SK-N-SH treated with all-trans-retinoic acid at 6 μM for 48 hours (cell line): Measurements from ENCODE around the gene MYH13.

Experiments
- ATAC-seq: fragments of 200-7000 bp; cut with Tn5 transposase; 3 replicates; pipeline ENCODE4 v1.9.1; 2020; ENCODE audit warnings: mild to moderate bottlenecking, moderate library complexity
- ARNTL ChIP-seq: fragments of 450-650 bp; formaldehyde crosslinking; IDR thresholded peaks from 2 replicates; pipeline ENCODE4 v1.5.0; 2020; ENCODE audit warnings: low read depth, mild to moderate bottlenecking, moderate library complexity, borderline replicate concordance
- BACH2 ChIP-seq: fragments of 250-450 bp; sonication (Bioruptor Pico); IDR thresholded peaks from 2 replicates; pipeline ENCODE4 v1.9.0; 2021; ENCODE audit warnings: mild to moderate bottlenecking, borderline replicate concordance
- GLIS3 ChIP-seq: fragments of 250-450 bp; sonication (Bioruptor Pico); IDR thresholded peaks from 2 replicates; pipeline ENCODE4 v1.5.0; 2020; ENCODE audit warnings: mild to moderate bottlenecking, moderate library complexity
- ISL1 ChIP-seq: fragments of 250-450 bp; sonication (Bioruptor Pico); IDR thresholded peaks from 2 replicates; pipeline ENCODE4 v2.1.2; 2022; ENCODE audit warnings: mild to moderate bottlenecking, moderate library complexity
- OSR1 ChIP-seq: fragments of 250-450 bp; sonication (Bioruptor Pico); IDR thresholded peaks from 2 replicates; pipeline ENCODE4 v1.8.0; 2022; ENCODE audit warnings: moderate library complexity, mild to moderate bottlenecking, inconsistent platforms
- PPARA ChIP-seq: fragments of 250-450 bp; sonication (Bioruptor Pico); IDR thresholded peaks from 2 replicates; pipeline ENCODE4 v1.5.0; 2020; ENCODE audit warnings: mild to moderate bottlenecking, borderline replicate concordance
- RARB ChIP-seq: fragments of 250-450 bp; sonication (Bioruptor Pico); IDR thresholded peaks from 2 replicates; pipeline ENCODE4 v1.8.0; 2021; ENCODE audit warnings: mild to moderate bottlenecking, moderate library complexity
- SNAI2 ChIP-seq: fragments of 250-450 bp; sonication (Bioruptor Pico); IDR thresholded peaks from 2 replicates; pipeline ENCODE4 v1.5.0; 2020; ENCODE audit warnings: mild to moderate bottlenecking, moderate library complexity
- TCF4 ChIP-seq: fragments of 250-450 bp; sonication (Bioruptor Pico); IDR thresholded peaks from 2 replicates; pipeline ENCODE4 v1.8.0; 2021; ENCODE audit warnings: mild to moderate bottlenecking, moderate library complexity, borderline replicate concordance
- TOX ChIP-seq: fragments of 250-450 bp; sonication (Bioruptor Pico); IDR thresholded peaks from 2 replicates; pipeline ENCODE4 v1.8.0; 2021; ENCODE audit warnings: mild to moderate bottlenecking, moderate library complexity, borderline replicate concordance
- ZFP30 ChIP-seq: fragments of 450-650 bp; formaldehyde crosslinking; IDR thresholded peaks from 2 replicates; pipeline ENCODE4 v1.5.0; 2022; ENCODE audit warnings: mild to moderate bottlenecking, moderate library complexity
- ZNF565 ChIP-seq: fragments of 450-650 bp; formaldehyde crosslinking; conservative IDR thresholded peaks from 2 replicates; pipeline ENCODE4 v1.5.0; 2020; ENCODE audit warnings: low read depth, mild to moderate bottlenecking, moderate library complexity
- ZNF70 ChIP-seq: fragments of 450-650 bp; formaldehyde crosslinking; IDR thresholded peaks from 2 replicates; pipeline ENCODE4 v1.5.0; 2020; ENCODE audit warnings: mild to moderate bottlenecking, moderate library complexity
- ZNF8 ChIP-seq: fragments of 450-650 bp; formaldehyde crosslinking; IDR thresholded peaks from 2 replicates; pipeline ENCODE4 v1.5.0; 2020; ENCODE audit warnings: mild to moderate bottlenecking, moderate library complexity
- TF ChIP-seq, protein P1 (sequence below): fragments of 250-450 bp; sonication (Bioruptor Pico); IDR thresholded peaks from 2 replicates; pipeline ENCODE4 v1.5.0; 2020; ENCODE audit warnings: mild to moderate bottlenecking, moderate library complexity
- TF ChIP-seq, protein P2 (sequence below): fragments of 250-450 bp; sonication (Bioruptor Pico); IDR thresholded peaks from 2 replicates; pipeline ENCODE4 v1.8.0; 2021; ENCODE audit warnings: low read depth, mild to moderate bottlenecking, moderate library complexity, borderline replicate concordance
- TF ChIP-seq, protein P3 (sequence below): fragments of 250-450 bp; sonication (Bioruptor Pico); IDR thresholded peaks from 2 replicates; pipeline ENCODE4 v1.8.0; 2020; ENCODE audit warnings: mild to moderate bottlenecking, moderate library complexity, borderline replicate concordance
- TF ChIP-seq, protein P4 (sequence below): fragments of 250-450 bp; sonication (Bioruptor Pico); IDR thresholded peaks from 2 replicates; pipeline ENCODE4 v1.5.1; 2020; ENCODE audit warnings: low read depth, mild to moderate bottlenecking, moderate library complexity

Gene MYH13

DNA sequence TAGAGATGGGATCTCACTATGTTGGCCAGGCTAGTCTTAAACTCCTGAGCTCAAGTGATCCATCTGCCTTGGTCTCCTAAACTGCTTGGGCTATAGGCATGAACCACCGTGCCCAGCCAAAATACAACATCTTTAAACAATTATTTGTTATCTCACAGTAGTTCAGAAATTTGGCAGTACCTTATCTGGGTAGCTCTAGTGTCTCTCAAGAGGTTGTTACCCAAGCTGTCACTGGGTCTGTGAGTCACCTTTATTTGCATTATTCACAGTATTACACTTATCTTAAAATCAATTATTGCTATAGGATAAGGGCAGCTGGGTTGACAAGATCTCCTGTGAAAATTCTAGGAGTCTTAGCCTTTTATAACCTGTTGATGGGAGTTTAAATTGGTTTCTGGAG, 110.4 kb downstream of the MYH13 start (continued):
- TF ChIP-seq, protein P1, sequence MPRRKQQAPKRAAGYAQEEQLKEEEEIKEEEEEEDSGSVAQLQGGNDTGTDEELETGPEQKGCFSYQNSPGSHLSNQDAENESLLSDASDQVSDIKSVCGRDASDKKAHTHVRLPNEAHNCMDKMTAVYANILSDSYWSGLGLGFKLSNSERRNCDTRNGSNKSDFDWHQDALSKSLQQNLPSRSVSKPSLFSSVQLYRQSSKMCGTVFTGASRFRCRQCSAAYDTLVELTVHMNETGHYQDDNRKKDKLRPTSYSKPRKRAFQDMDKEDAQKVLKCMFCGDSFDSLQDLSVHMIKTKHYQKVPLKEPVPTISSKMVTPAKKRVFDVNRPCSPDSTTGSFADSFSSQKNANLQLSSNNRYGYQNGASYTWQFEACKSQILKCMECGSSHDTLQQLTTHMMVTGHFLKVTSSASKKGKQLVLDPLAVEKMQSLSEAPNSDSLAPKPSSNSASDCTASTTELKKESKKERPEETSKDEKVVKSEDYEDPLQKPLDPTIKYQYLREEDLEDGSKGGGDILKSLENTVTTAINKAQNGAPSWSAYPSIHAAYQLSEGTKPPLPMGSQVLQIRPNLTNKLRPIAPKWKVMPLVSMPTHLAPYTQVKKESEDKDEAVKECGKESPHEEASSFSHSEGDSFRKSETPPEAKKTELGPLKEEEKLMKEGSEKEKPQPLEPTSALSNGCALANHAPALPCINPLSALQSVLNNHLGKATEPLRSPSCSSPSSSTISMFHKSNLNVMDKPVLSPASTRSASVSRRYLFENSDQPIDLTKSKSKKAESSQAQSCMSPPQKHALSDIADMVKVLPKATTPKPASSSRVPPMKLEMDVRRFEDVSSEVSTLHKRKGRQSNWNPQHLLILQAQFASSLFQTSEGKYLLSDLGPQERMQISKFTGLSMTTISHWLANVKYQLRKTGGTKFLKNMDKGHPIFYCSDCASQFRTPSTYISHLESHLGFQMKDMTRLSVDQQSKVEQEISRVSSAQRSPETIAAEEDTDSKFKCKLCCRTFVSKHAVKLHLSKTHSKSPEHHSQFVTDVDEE (CRISPR knock-in tag), result no peak
- TF ChIP-seq SNAI2 (CRISPR knock-in tag) (no peak), TOX (CRISPR knock-in tag) (no peak), ZNF70 (no peak), RARB (CRISPR knock-in tag) (no peak)

DNA sequence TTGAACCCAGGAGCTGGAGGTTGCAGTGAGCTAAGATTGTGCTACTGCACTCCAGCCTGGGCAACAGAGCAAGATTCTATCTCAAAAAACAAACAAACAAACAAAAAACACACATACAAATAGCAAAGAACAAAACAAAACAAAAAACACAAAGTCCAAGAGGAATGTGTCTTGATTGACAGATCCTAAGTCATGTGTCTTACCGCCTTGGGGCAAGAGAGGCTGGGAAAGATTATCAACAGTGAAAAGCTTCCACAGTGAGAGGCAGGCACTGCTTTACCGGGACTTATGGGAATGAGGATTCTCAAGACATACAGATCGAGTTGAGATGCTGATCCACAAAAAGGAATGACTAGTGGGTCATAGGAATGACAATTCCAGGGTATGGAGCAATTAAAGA, 111.7 kb downstream of the MYH13 start:
- ATAC-seq, result no peak
- TF ChIP-seq, protein P2, sequence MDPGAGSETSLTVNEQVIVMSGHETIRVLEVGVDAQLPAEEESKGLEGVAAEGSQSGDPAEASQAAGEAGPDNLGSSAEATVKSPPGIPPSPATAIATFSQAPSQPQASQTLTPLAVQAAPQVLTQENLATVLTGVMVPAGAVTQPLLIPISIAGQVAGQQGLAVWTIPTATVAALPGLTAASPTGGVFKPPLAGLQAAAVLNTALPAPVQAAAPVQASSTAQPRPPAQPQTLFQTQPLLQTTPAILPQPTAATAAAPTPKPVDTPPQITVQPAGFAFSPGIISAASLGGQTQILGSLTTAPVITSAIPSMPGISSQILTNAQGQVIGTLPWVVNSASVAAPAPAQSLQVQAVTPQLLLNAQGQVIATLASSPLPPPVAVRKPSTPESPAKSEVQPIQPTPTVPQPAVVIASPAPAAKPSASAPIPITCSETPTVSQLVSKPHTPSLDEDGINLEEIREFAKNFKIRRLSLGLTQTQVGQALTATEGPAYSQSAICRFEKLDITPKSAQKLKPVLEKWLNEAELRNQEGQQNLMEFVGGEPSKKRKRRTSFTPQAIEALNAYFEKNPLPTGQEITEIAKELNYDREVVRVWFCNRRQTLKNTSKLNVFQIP, result no peak
- TF ChIP-seq GLIS3 (CRISPR knock-in tag), result no peak
- TF ChIP-seq ZFP30 (CRISPR knock-in tag), result no peak
- TF ChIP-seq TCF4 (CRISPR knock-in tag), result no peak
- TF ChIP-seq, protein P3, sequence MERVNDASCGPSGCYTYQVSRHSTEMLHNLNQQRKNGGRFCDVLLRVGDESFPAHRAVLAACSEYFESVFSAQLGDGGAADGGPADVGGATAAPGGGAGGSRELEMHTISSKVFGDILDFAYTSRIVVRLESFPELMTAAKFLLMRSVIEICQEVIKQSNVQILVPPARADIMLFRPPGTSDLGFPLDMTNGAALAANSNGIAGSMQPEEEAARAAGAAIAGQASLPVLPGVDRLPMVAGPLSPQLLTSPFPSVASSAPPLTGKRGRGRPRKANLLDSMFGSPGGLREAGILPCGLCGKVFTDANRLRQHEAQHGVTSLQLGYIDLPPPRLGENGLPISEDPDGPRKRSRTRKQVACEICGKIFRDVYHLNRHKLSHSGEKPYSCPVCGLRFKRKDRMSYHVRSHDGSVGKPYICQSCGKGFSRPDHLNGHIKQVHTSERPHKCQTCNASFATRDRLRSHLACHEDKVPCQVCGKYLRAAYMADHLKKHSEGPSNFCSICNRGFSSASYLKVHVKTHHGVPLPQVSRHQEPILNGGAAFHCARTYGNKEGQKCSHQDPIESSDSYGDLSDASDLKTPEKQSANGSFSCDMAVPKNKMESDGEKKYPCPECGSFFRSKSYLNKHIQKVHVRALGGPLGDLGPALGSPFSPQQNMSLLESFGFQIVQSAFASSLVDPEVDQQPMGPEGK, result no peak
- no peak for TF ChIP-seq ZNF8 (CRISPR knock-in tag)
- TF ChIP-seq ZNF70, result no peak
- no peak for TF ChIP-seq RARB (CRISPR knock-in tag)
- no peak for TF ChIP-seq BACH2 (CRISPR knock-in tag)
- TF ChIP-seq ZNF565 (CRISPR knock-in tag), result no peak
- TF ChIP-seq ARNTL (CRISPR knock-in tag), result no peak
- TF ChIP-seq PPARA, result no peak

DNA sequence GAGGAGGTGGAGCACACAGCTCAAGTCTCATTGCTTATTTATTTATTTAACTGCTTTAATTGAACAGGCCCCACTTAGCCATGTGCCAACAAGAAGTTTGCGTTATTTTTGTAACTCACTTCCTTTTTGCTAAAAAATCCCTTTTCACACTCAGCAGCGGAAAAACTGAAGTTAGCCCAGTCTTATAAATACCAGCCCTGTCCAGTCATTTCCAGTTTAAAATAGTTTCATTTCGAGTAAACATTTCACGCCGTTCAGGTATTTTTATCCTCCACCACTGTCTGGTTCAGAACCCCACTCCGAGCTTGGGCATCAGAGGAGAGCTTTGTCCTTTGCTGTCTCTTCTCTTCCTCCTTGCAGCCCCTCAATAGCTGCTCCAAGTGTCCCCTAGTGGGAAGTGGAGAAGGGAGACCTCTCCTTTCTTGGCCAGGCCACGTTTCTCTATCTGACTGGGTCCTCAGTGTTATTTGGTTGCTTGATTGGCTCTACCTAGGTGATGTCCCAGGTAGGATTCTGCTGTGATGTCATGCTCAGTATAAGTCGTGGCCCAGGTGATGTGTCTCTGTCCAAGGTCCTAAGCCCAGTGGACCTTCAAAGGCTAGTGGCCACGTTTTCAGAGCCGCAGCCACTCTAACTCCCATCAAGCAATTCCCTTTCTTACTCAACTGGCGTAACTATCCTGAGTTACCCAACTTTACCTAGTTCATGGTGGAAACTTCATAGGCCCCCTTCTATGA, 121.4 kb downstream of the MYH13 start:
- no peak for ATAC-seq

More for the DNA sequence above, 121.4 kb downstream of the MYH13 start:
- TF ChIP-seq ZNF70 (no peak), GLIS3 (CRISPR knock-in tag) (no peak), TOX (CRISPR knock-in tag) (no peak), ZNF565 (CRISPR knock-in tag) (no peak), RARB (CRISPR knock-in tag) (no peak), ARNTL (CRISPR knock-in tag) (no peak), OSR1 (CRISPR knock-in tag) (no peak), ISL1 (no peak), BACH2 (CRISPR knock-in tag) (no peak)
- TF ChIP-seq, protein P1 (CRISPR knock-in tag), result no peak
- TF ChIP-seq, protein P4, sequence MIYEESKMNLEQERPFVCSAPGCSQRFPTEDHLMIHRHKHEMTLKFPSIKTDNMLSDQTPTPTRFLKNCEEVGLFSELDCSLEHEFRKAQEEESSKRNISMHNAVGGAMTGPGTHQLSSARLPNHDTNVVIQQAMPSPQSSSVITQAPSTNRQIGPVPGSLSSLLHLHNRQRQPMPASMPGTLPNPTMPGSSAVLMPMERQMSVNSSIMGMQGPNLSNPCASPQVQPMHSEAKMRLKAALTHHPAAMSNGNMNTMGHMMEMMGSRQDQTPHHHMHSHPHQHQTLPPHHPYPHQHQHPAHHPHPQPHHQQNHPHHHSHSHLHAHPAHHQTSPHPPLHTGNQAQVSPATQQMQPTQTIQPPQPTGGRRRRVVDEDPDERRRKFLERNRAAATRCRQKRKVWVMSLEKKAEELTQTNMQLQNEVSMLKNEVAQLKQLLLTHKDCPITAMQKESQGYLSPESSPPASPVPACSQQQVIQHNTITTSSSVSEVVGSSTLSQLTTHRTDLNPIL (CRISPR knock-in tag), result no peak
